NCI-H2196 treated with DMSO at 0.1 percent for 48 hours (cell line): ENCODE results near the gene STX1B.

Source experiments
- DNase-seq: peaks from one replicate; lab custom pipeline; 2025; ENCODE audit not compliant: unreplicated experiment; lab: John Stamatoyannopoulos, UW

STX1B gene

GRCh38 chr16:30996985-30997724, 13.3 kb downstream of the STX1B start:
- peak; percentile 47 for DNase-seq

- no peak for DNase-seq
Measured at GRCh38 chr16:30996324-30996984, 14.0 kb downstream of the STX1B start.

GRCh38 chr16:30995927-30996323, 14.5 kb downstream of the STX1B start:
- no peak for DNase-seq

- DNase-seq: no peak
Measured at GRCh38 chr16:30992931-30993816, 17.3 kb downstream of the STX1B start.

DNA sequence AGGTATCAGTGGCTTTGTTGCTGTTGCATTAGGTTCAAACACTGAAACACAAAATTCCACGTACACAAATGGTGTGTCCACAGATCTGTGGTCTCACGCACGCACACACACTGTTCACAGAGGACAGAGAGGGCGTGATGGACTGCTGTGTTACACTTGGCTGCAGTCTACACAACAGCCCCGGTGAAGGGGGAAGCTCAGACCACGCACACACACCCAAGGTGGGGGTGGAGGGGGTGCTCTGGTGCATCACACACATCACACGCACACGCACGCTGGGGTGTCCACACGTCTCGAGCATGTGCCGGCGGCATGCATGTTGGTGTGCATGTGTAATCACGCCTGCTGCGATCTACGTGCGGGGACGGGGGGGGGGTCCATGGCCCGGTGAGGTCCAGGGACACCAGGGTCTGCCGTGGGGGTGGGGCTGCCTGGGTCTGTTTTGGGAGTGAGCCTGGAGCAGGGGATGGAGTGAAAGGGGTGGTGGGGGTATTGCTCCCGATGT, 18.1 kb downstream of the STX1B start:
- no peak for DNase-seq

- DNase-seq: no peak
Measured at GRCh38 chr16:30991052-30991451, 19.4 kb downstream of the STX1B start.

DNA sequence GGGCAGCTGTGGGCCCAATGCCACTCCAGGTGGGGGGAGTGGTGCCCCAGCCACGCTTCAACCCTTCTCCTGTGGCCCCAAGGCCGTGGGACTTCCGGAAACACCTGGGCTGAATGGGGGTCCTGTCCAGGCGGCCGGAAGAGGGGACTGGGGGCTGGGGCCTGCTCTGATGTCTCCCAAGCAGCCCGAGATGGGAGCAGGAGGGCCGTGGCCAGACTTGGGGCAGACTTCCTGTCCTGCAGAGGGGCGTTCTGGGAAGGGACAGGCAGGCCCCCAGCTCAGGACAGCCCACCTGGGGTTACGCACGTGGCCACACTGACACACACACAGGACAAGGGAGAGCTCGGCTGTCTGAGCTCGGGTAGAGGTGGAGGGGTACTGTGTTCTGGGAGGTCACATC, 20.3 kb downstream of the STX1B start:
- DNase-seq: no peak

GRCh38 chr16:30989469-30990047, 20.9 kb downstream of the STX1B start:
- no peak for DNase-seq

- DNase-seq: no peak
Measured at GRCh38 chr16:30987581-30988190, 22.8 kb downstream of the STX1B start.

- DNase-seq: no peak
Measured at GRCh38 chr16:30986129-30986991, 24.1 kb downstream of the STX1B start.

DNA sequence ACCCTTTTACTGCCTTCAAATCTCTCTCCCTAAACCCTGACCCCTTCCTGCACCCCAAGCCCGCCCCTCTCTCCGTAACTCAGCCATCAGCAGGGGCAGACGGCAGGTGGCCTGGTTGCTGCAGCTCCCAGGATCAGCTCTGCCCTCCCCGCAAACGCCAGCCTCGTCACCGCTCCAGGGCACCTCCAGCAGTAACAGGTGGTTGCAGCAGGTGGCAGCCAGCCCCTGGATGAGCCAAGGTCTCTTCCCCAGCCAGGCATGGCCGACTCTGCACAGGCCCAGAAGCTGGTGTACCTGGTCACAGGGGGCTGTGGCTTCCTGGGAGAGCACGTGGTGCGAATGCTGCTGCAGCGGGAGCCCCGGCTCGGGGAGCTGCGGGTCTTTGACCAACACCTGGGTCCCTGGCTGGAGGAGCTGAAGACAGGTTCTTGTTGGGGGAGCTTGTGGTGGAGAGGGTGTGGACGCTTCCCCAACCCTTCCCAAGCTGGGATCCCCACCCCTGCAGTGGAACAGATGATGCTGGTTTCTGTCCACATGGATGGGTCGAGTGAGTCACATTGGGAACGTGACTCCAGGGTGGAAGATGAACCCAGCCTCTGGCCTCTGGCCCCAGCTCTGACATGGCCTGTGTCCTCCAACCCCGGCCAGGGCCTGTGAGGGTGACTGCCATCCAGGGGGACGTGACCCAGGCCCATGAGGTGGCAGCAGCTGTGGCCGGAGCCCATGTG, 24.9 kb downstream of the STX1B start:
- peak; percentile 83 for DNase-seq

- DNase-seq: peak; percentile 76
Measured at GRCh38 chr16:30984669-30985400, 25.6 kb downstream of the STX1B start, which contains the start of gene HSD3B7. TSS of gene HSD3B7 (plus strand) at chr16:30985207. CDS start at chr16:30985659, 452 bp downstream.

GRCh38 chr16:30983898-30984610, 26.4 kb downstream of the STX1B start:
- DNase-seq: no peak

GRCh38 chr16:30983289-30983889, 27.0 kb downstream of the STX1B start:
- DNase-seq: no peak

DNA sequence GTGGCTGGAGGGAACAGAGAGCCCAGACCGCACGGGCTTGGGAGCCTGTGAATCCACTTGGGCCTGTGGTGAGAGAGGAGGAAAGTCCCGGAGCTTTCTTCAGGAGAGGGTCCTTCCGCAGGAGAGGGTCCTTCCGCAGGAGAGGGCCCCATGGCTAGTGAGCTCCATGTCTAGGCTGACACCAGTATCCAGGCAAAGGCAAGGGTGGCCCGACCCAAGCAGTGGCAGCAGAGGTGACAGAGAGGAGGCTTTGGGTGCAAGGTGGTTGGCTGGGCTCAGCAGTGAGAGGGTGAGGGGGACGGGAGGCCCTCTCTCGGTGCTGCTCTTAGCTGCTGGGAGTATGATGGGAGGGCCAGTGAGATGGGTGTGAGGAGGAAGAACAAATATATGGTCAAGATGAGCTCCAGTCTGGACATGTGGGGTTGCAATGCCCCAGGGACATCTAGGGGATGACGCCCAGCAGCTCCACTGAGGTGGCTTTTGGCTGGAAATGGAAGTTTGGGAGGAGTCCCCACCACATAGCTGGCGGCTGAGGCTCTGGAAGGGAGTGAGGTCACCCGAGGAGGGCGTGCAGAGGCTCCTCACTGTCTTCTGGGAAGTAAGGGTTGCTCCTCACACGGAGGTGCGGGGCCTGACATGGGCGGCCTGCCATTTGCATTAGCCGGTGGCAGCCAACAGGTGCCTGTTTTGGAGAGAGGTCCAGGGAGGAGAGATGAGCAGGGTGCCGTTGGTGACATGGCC, 27.7 kb downstream of the STX1B start:
- DNase-seq: no peak

- no peak for DNase-seq
Measured at GRCh38 chr16:30980959-30981358, 29.5 kb downstream of the STX1B start.

GRCh38 chr16:30980434-30980833, 30.0 kb downstream of the STX1B start:
- no peak for DNase-seq
